ENCODE results near the gene EIF2AK2.
"Not testable (repeated sequence)": the region's sequence is repeated elsewhere in the genome, so short reads cannot be mapped to it uniquely, and the experiment has no call there.

The EIF2AK2 gene

GRCh38 chr2:37156857-37157714 is at the start of gene EIF2AK2:
EIF2AK2 (minus strand) TSS chr2:37156980; CDS start chr2:37147806, 9,174 bp downstream.
- DNase-seq (ENCODE audit: low read depth in 2 of 2, low spot score in 1 of 2) = peak; percentile 56 to 58

DNA sequence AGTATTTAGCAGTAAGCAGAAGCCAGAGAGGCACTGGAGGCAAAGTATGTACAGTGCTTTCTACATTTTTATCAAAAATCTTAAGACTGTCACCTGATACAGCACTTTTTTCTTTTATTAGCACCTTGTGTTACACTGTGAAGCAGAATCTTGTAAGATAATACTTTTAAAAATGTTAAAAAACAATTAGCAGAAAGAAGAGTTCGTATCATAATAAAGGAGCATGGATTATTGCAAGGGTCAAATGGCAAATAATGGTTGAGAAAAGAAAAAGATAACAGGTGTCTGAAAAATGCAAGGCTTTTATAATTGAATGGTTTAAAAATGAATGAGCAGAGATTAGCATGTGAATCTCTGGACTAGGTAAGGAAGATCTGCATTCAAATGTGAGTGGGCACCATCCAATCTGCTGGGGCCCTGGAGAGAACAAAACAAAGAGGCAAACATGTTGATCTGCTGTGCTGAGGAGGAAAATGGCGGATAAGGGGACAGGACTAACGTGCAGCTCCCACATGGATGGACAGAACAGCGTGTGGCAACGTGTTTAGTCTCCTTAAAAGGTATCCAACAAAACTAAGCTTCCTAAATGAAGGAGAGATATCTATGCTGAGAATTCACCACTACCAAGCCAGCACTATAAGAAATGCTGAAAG is 49.0 kb upstream of the EIF2AK2 start:
- DNase-seq (ENCODE audit: low read depth in 2 of 2, low spot score in 1 of 2) = no peak

- not testable (repeated sequence) for DNase-seq (ENCODE audit: low read depth in 2 of 2, low spot score in 1 of 2)
Measured at GRCh38 chr2:37205071-37205661, 48.4 kb upstream of the EIF2AK2 start.

- DNase-seq (ENCODE audit: low read depth in 2 of 2, low spot score in 1 of 2) = no peak
Measured at GRCh38 chr2:37203708-37204107, 46.9 kb upstream of the EIF2AK2 start.

GRCh38 chr2:37201766-37202165 is 45.0 kb upstream of the EIF2AK2 start:
- peak; percentile 20 to 56 for DNase-seq (ENCODE audit: low read depth in 2 of 2, low spot score in 1 of 2)

DNA sequence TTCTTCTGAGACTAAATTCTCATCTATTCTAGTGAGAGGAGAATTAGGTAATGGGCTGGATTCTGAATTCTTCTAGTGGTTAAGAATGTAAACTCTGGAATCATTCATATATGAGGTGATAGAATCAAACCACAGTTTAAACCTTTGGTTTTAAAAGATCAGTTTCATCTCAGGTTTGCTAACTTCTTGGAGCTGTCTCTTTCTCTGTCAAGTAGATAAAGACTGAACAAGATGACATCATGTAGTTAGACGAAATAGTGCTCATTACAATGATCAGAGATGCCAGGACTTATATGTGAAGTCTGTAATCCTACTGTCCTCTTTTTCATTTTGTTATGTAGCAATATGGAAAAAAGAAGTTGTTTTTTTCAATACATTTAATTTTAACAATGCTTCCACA is 44.4 kb upstream of the EIF2AK2 start:
- no peak for DNase-seq (ENCODE audit: low read depth in 2 of 2, low spot score in 1 of 2)

GRCh38 chr2:37198681-37199065 is 41.9 kb upstream of the EIF2AK2 start:
- no peak for DNase-seq (ENCODE audit: low read depth in 2 of 2, low spot score in 1 of 2)

GRCh38 chr2:37196320-37197195 is 39.8 kb upstream of the EIF2AK2 start, which contains the start of gene CEBPZOS:
CEBPZOS (plus strand) TSS chr2:37196496; CDS start chr2:37199705, 3,209 bp downstream.
- peak; percentile 78 to 80 for DNase-seq (ENCODE audit: low read depth in 2 of 2, low spot score in 1 of 2)

DNA sequence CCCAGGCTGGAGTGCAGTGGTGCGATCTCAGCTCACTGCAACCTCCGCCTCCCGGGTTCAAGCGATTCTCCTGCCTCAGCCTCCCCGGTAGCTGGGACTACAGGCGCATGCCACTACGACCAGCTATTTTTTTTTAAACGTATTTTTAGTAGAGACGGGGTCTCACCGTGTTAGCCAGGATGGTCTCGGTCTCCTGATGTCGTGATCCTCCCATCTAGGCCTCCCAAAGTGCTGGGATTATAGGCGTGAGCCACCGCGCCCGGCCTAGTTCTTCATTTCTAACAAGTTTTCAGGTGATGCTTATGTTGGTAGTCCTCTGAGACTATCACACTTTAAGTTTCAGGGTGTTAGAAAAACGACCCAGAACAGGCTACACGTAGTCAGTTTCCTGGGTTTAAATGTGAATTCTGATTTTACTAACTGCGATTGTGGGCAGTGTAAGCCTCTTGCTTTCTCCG is 39.1 kb upstream of the EIF2AK2 start:
- not testable (repeated sequence) for DNase-seq (ENCODE audit: low read depth in 2 of 2, low spot score in 1 of 2)

DNA sequence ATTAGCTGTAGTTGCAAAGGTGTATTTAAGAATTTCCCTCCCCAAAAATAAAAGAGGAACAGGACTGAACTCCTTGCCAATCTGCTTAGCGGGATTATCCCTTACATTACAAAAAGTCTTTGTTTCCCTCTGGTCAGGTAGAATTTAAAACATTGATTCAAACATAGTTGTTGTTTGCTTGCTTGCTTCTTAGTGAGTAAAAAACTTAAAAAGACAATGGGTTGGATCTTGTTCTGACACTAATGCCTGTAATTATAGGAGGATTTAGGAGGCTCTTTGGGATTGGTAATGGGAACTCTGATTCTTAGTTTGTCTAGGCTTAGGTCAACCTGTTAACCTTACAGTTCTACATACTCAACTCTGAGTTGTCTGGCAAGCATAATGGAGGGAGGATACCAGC is 35.8 kb upstream of the EIF2AK2 start:
- no peak for DNase-seq (ENCODE audit: low read depth in 2 of 2, low spot score in 1 of 2)

DNA sequence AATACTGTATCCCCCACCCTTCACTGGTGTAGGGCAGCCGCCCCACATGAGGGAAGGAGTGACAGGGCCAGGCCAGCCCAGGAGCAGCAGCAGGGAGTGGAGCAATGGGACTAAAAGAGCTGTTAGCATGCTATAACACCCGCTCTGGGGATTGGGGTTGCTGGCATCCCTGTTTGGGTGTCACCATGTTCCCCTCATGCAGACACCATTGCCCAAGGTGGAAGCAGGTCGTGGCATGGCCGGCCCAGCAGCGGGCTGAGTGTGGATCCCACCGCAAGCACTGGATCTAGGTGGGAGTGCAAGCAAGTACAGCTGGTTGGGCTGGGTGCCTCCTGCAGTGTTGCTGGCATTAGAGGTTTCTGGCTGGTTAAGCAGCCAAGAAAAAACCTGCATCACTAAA is 35.0 kb upstream of the EIF2AK2 start:
- DNase-seq (ENCODE audit: low read depth in 2 of 2, low spot score in 1 of 2) = no peak

- no peak for DNase-seq (ENCODE audit: low read depth in 2 of 2, low spot score in 1 of 2)
Measured at GRCh38 chr2:37191253-37191652, 34.5 kb upstream of the EIF2AK2 start.

- DNase-seq (ENCODE audit: low read depth in 2 of 2, low spot score in 1 of 2) = no peak
Measured at GRCh38 chr2:37190290-37190689, 33.5 kb upstream of the EIF2AK2 start.

DNA sequence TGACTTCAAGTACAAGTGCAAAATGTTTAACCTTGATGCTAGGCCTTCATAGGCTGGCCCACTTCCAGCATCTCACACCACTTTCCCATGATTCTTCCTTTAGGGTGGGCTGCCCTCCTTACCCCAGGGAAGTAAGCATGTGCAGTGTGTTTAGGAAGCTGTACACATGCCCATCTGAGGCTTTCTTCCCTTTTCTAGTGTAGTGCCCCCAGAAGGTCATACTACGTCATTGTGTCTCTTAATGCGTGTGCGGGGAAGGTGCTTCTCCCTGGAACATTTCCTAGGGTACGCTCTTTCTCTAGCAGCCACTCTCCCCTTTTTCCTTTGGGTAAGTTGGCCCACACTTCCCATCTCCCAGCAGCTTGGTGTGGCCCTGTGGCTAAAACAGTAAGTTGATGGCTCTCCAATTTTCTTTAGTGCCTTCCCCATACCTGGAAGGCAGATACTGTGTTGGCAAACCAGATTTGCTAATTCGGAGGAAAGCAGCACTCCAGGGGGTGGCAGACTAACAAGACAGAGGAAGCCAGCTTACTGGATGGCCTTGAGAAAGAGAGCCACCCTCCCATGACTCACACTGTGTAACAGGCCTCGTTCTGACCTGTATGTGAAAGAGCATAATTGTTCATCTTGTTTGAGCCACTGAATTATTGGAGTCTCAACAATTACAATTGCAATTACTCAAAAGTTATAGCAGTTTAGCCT is 32.8 kb upstream of the EIF2AK2 start:
- DNase-seq (ENCODE audit: low read depth in 2 of 2, low spot score in 1 of 2) = no peak

DNA sequence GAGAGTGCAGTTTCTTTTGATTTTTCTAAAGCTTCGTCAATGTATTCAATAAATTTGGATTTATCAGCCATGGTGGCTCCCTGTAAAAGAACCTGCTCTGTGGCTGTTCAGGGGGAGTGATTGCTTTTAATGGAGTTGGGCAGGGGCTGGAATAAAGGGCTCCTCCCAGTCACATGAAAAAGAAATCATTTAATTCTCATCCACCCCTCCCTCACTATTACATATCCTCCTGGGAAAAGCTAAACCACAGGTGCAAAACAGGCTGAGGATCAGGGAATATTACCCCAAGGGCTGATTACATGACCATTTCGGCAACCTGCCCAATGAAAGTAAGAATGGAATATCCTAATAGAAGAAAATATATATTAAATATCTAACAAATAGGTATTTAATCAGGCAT is 31.8 kb upstream of the EIF2AK2 start, which contains the start of gene SULT6B1:
TSS of gene SULT6B1 (minus strand) at position 101 of the 400 bp plus-strand sequence. CDS start at position 71, 30 bp downstream.
- DNase-seq (ENCODE audit: low read depth in 2 of 2, low spot score in 1 of 2) = no peak

DNA sequence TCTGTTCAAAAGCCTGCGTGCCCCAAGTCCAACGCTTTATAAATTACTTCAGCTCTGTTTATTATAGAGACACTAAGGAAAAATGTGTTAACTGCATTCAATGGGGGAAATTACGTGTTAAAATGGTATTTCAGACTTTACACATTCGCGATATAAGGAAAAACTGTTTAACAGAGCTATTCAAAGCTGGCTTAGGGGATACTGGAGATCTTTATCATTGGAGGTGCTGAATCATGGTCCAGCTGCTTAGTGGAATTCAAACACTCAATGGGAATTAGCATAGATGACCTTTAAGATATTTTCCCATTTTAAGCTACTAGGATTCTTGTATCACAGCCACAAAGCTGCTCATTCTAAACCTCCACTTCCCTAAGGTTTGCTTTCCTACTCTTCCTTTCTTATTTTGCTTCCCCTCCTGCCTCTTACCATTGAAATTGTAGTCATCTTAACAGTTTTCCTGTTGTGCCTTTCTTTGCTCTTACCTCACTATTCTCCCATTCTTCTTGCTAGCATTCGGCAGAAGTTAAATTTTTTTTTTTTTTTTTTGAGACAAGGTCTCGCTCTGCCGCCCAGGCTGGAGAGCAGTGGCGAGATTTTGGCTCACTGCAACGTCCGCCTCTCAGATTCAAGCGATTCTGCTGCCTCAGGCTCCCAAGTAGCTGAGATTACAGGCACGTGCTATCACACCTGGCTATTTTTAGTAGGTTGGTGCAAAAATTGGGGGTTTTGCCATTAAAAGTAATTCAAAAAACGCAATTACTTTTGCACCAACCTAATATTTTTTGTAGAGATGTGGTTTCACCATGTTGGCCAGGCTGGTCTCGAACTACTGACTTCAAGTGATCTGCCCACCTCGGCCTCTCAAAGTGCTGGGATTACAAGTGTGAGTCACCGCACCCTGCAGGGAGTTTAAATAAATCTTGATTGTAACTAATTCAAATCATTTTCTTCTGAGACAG is 25.2 kb upstream of the EIF2AK2 start:
- DNase-seq (ENCODE audit: low read depth in 2 of 2, low spot score in 1 of 2) = no peak

DNA sequence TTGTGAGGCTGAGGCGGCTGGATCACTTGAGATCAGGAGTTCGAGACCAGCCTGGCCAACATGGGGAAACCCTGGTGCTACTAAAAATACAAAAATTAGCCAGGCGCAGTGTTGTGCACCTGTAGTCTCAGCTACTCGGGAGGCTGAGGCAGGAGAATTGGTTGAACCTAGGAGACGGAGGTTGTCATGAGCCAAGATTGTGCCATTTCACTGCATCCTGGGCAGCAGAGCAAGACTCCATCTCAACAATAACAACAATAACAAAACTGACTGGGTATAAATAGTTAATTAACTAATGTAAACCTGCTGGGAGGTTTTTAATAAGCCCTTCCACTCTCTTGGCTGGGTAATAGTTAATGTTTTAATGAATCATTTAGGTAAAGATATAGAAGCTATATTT is 23.9 kb upstream of the EIF2AK2 start:
- no peak for DNase-seq (ENCODE audit: low read depth in 2 of 2, low spot score in 1 of 2)

DNA sequence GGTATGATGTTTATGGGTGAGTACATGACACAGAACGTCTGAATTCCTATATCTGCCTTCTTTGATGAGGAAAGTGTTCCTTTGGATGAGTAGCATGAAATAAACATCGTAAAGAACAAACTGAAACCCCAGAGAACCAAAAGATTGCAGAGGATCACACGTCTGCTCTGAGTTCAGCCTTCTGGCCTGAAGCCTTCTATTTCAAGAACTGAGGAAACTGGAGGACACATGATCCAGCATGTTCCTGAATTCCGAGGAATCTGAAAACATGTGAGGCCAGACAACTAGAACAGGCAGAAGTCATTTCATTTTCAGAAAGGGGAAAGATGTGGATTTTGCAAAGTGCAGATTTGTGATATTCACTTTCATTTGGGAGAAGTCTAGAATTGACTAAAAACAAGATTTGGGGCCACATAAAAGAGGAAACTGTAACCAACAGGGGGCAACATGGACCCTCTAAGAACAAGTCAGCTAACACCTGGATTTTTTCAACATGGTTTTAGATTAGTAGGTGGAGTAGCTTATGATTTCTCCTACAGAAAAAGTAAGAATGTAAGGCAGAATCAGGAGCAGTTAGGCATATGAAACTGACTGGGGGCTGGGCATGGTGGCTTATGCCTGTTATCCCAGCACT is 23.3 kb upstream of the EIF2AK2 start:
- DNase-seq (ENCODE audit: low read depth in 2 of 2, low spot score in 1 of 2) = no peak

DNA sequence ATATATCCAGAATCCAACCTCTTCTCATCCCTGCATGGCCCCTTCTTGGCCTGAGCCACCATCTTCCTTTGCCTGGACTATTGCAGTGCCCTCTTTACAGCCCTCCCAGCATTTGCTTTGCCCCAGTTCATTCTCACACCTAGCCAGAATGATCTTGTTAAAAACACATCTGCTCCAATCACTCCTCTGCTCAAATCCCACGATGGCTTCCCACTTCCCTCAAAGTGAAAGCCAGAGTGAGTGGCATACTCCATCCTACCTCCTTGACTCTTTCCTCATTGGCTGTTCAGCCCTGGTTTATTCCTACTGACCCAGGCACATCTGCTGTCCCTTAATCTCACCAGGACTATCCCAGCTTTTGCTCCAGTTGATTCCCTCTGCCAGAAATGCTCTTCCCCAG is 17.0 kb upstream of the EIF2AK2 start:
- no peak for DNase-seq (ENCODE audit: low read depth in 2 of 2, low spot score in 1 of 2)

Measured in stimulated activated CD8-positive, alpha-beta memory T cell treated with anti-CD3 and anti-CD28 coated beads, Interleukin-4, amount 100 ng/mL, for 4 hours (primary cell).